OCI-LY1 (cell line): Measurements from ENCODE around the gene SNPH.

Source experiments
- CTCF ChIP-seq: fragments of 200-600 bp; sonication (generic), shearing (Covaris generic); IDR thresholded peaks from 2 replicates; pipeline ENCODE4 v1.5.1; 2017; ENCODE audit warnings: mild to moderate bottlenecking, antibody characterized with exemption, low read length, moderate library complexity, mixed read lengths
- EZH2 ChIP-seq: fragments of 200-600 bp; sonication (generic), shearing (Covaris generic); IDR thresholded peaks from 2 replicates; pipeline ENCODE4 v1.8.0; 2017; ENCODE audit warnings: borderline replicate concordance, mixed run types, mild to moderate bottlenecking, antibody characterized with exemption, low read length, moderate library complexity, mixed read lengths

GRCh38 chr20:1225783-1226654 lies 40.1 kb upstream of the SNPH start, which contains the start of gene RAD21L1:
- TF ChIP-seq CTCF (no peak), EZH2 (no peak)
